Measurements from ENCODE around the gene MAD1L1.

DNA sequence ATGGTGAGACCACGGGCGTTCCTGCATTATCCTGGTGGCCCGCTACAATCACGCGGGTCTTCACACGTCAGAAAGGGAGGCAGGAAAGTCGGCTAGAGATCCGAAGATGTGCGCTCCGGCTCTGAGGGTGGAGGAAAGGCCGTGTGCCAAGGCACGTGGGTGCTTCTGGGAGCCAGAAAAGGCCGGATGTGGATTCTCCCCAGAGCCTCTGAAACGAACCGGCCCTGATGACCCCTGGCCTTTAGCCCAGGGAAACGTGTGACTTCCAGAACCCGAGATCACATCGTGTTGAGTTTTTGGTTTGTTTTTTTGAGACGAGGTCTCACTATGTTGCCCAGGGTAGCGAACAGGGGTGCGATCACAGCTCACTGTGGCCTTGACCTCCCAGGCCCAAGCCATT is 318.4 kb downstream of the MAD1L1 start:
- TF ChIP-seq, protein P1, sequence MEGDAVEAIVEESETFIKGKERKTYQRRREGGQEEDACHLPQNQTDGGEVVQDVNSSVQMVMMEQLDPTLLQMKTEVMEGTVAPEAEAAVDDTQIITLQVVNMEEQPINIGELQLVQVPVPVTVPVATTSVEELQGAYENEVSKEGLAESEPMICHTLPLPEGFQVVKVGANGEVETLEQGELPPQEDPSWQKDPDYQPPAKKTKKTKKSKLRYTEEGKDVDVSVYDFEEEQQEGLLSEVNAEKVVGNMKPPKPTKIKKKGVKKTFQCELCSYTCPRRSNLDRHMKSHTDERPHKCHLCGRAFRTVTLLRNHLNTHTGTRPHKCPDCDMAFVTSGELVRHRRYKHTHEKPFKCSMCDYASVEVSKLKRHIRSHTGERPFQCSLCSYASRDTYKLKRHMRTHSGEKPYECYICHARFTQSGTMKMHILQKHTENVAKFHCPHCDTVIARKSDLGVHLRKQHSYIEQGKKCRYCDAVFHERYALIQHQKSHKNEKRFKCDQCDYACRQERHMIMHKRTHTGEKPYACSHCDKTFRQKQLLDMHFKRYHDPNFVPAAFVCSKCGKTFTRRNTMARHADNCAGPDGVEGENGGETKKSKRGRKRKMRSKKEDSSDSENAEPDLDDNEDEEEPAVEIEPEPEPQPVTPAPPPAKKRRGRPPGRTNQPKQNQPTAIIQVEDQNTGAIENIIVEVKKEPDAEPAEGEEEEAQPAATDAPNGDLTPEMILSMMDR (conservative IDR thresholded peaks at IDR 0.05; ENCODE audit: low read depth, low read length): no peak
- no peak for TF ChIP-seq EZH2 (IDR thresholded peaks at IDR 0.05; ENCODE audit: borderline replicate concordance, low read depth, low read length, poor library complexity, severe bottlenecking)
